ENCODE measurements around the gene APLP2. TPM values are rescaled to one million over a fixed set of nuclear protein-coding genes. Genes with fewer than 3 reads are reported as not detected.

APLP2 gene
- total and polyA plus RNA-seq, 4 experiments from 2014 or later, result 33.0 to 65.3 (median 50.3) TPM

- no peaks in the 10 kb centered on the region for H3K9me3 ChIP-seq (ENCODE audit: control insufficient read depth in 1 of 2, low read length in 2 of 2)
- Mint-ChIP-seq H3K4me3 (no peak overlapping the region), H3K9me3 (no peaks in the 10 kb centered on the region), H3K36me3 (peaks cover 0 to 11% of the 10 kb centered on the region in 2 donors), H3K27me3 (peaks cover 1 to 2% of the 10 kb centered on the region in 2 donors), H3K4me1 (peaks cover 10 to 29% (median 13%) of the 10 kb centered on the region in 4 donors), H3K27ac (no peak overlapping the region)
- no peaks in the 10 kb centered on the region for H3K36me3 ChIP-seq (ENCODE audit: insufficient read depth, low read length)
- no peak overlapping the region for H3K27ac ChIP-seq (ENCODE audit: low read depth, low read length)
- CTCF ChIA-PET (ENCODE audit: partially characterized antibody), result interaction anchor here (0.9 kb wide), 1 partner anchor 64 kb away, joined by 3 read pairs; no protein-coding TSS in a partner anchor
- H3K4me3 ChIP-seq (ENCODE audit: low read length in 2 of 2), result no peak overlapping the region
- intact Hi-C loops (cut with micrococcal nuclease), result no loop called here
- POLR2A ChIA-PET (ENCODE audit: partially characterized antibody), result interaction anchor here (2.8 kb wide), 1 partner anchor 63 kb away, joined by 19 read pairs; the partner anchor contains the start of gene PRDM10
- DNase-seq, result no peak
- H3K4me1 ChIP-seq (ENCODE audit: insufficient read depth, low read length), result peaks cover 12% of the 10 kb centered on the region
- no peaks in the 10 kb centered on the region for H3K27me3 ChIP-seq (ENCODE audit: insufficient read depth, low read length)
Observed at GRCh38 chr11:130066338-130066737, 3.4 kb upstream of the APLP2 start.

GRCh38 chr11:130068546-130068985 is 1.1 kb upstream of the APLP2 start:
- H3K27ac Mint-ChIP-seq, result peak overlapping the region; percentile 94 to 97 (median 97)
- H3K9me3 ChIP-seq (ENCODE audit: control insufficient read depth in 1 of 2, low read length in 2 of 2), result no peaks in the 10 kb centered on the region
- peak overlapping the region; percentile 74 for H3K27ac ChIP-seq (ENCODE audit: low read depth, low read length)
- no peaks in the 10 kb centered on the region for H3K27me3 Mint-ChIP-seq
- H3K9me3 Mint-ChIP-seq, result no peaks in the 10 kb centered on the region
- H3K4me3 Mint-ChIP-seq, result peak overlapping the region; percentile 93 to 98 (median 96)
- DNase-seq, result no peak
- peak overlapping the region; percentile 65 to 89 for H3K4me3 ChIP-seq (ENCODE audit: low read length in 2 of 2)
- H3K27me3 ChIP-seq (ENCODE audit: insufficient read depth, low read length), result no peaks in the 10 kb centered on the region
- no peaks in the 10 kb centered on the region for H3K36me3 ChIP-seq (ENCODE audit: insufficient read depth, low read length)
- H3K36me3 Mint-ChIP-seq, result peaks cover 0 to 11% of the 10 kb centered on the region in 2 donors
- ChIA-PET CTCF (ENCODE audit: partially characterized antibody) (no interaction called here), POLR2A (ENCODE audit: partially characterized antibody) (interaction anchor here (1.6 to 2.8 kb wide), 2 partner anchors 65 to 255 kb away, joined by 4 to 19 read pairs; partner anchors contain the start of gene PRDM10)
- H3K4me1 Mint-ChIP-seq, result peaks cover 14 to 33% (median 20%) of the 10 kb centered on the region in 4 donors
- H3K4me1 ChIP-seq (ENCODE audit: insufficient read depth, low read length), result peaks cover 17% of the 10 kb centered on the region
- intact Hi-C loops (cut with micrococcal nuclease), result loop anchor here (2.0 kb wide), 1 partner anchor 64 kb away; no protein-coding TSS in a partner anchor

- intact Hi-C loops (cut with micrococcal nuclease), result loop anchor here (1.0 to 2.0 kb wide), 6 partner anchors 64 to 255 kb away; partner anchors contain the start of gene NFRKB
- Mint-ChIP-seq H3K4me3 (peak overlapping the region; percentile 93 to 98 (median 96)), H3K36me3 (peaks cover 0 to 11% of the 10 kb centered on the region in 2 donors), H3K4me1 (peaks cover 16 to 33% (median 20%) of the 10 kb centered on the region in 4 donors), H3K27ac (peak overlapping the region; percentile 94 to 97 (median 97)), H3K9me3 (no peaks in the 10 kb centered on the region), H3K27me3 (no peaks in the 10 kb centered on the region)
- no peaks in the 10 kb centered on the region for H3K36me3 ChIP-seq (ENCODE audit: insufficient read depth, low read length)
- H3K9me3 ChIP-seq (ENCODE audit: control insufficient read depth in 1 of 2, low read length in 2 of 2), result no peaks in the 10 kb centered on the region
- peak overlapping the region; percentile 65 to 89 for H3K4me3 ChIP-seq (ENCODE audit: low read length in 2 of 2)
- CTCF ChIA-PET (ENCODE audit: partially characterized antibody), result interaction anchor here (2.9 kb wide), 1 partner anchor 65 kb away, joined by 19 read pairs; the partner anchor contains the start of gene PRDM10
- H3K27ac ChIP-seq (ENCODE audit: low read depth, low read length), result peak overlapping the region; percentile 74
- H3K27me3 ChIP-seq (ENCODE audit: insufficient read depth, low read length), result no peaks in the 10 kb centered on the region
- peaks cover 17% of the 10 kb centered on the region for H3K4me1 ChIP-seq (ENCODE audit: insufficient read depth, low read length)
- peak in 4 of 5 donors; percentile 59 to 78 (median 65) for DNase-seq
- POLR2A ChIA-PET (ENCODE audit: partially characterized antibody), result interaction anchor here (4.6 kb wide), 1 partner anchor 66 kb away, joined by 112 read pairs; the partner anchor contains the start of gene PRDM10
Observed at GRCh38 chr11:130068986-130069658, 572 bp upstream of the APLP2 start.

- no peaks in the 10 kb centered on the region for H3K9me3 Mint-ChIP-seq
- peaks cover 16 to 33% (median 20%) of the 10 kb centered on the region in 4 donors for H3K4me1 Mint-ChIP-seq
- no peaks in the 10 kb centered on the region for H3K27me3 ChIP-seq (ENCODE audit: insufficient read depth, low read length)
- intact Hi-C loops (cut with micrococcal nuclease), result no loop called here
- peak overlapping the region; percentile 92 to 99 (median 96) for H3K4me3 Mint-ChIP-seq
- POLR2A ChIA-PET (ENCODE audit: partially characterized antibody), result interaction anchor here (1.0 to 4.6 kb wide), 4 partner anchors 10 to 256 kb away, joined by 3 to 112 read pairs (median 4); partner anchors contain the start of gene PRDM10
- DNase-seq, result peak; percentile 37 to 56 (median 47)
- no peaks in the 10 kb centered on the region for H3K27me3 Mint-ChIP-seq
- H3K27ac ChIP-seq (ENCODE audit: low read depth, low read length), result peak overlapping the region; percentile 74
- no peaks in the 10 kb centered on the region for H3K9me3 ChIP-seq (ENCODE audit: control insufficient read depth in 1 of 2, low read length in 2 of 2)
- no peaks in the 10 kb centered on the region for H3K36me3 ChIP-seq (ENCODE audit: insufficient read depth, low read length)
- peak overlapping the region in 1 of 2 donors; percentile 89 for H3K4me3 ChIP-seq (ENCODE audit: low read length in 2 of 2)
- peak overlapping the region in 6 of 7 donors; percentile 81 to 94 (median 86) for H3K27ac Mint-ChIP-seq
- peaks cover 17% of the 10 kb centered on the region for H3K4me1 ChIP-seq (ENCODE audit: insufficient read depth, low read length)
- H3K36me3 Mint-ChIP-seq, result peaks cover 0 to 11% of the 10 kb centered on the region in 2 donors
- CTCF ChIA-PET (ENCODE audit: partially characterized antibody), result interaction anchor here (1.1 to 2.9 kb wide), 9 partner anchors 62 to 284 kb away, joined by 3 to 19 read pairs (median 5); partner anchors contain the start of gene PRDM10
Observed at GRCh38 chr11:130070109-130070845, 583 bp downstream of the APLP2 start.

- no peak for DNase-seq
- H3K27me3 Mint-ChIP-seq, result no peaks in the 10 kb centered on the region
- Histone ChIP-seq H3K36me3 (ENCODE audit: insufficient read depth, low read length) (no peaks in the 10 kb centered on the region), H3K4me1 (ENCODE audit: insufficient read depth, low read length) (peaks cover 17% of the 10 kb centered on the region), H3K27me3 (ENCODE audit: insufficient read depth, low read length) (no peaks in the 10 kb centered on the region), H3K27ac (ENCODE audit: low read depth, low read length) (peak overlapping the region; percentile 74), H3K9me3 (ENCODE audit: control insufficient read depth in 1 of 2, low read length in 2 of 2) (no peaks in the 10 kb centered on the region), H3K4me3 (ENCODE audit: low read length in 2 of 2) (peak overlapping the region in 1 of 2 donors; percentile 89)
- H3K27ac Mint-ChIP-seq, result peak overlapping the region; percentile 19 to 91 (median 86)
- CTCF ChIA-PET (ENCODE audit: partially characterized antibody), result interaction anchor here (0.7 to 2.9 kb wide), 10 partner anchors 61 to 285 kb away, joined by 3 to 19 read pairs (median 4); partner anchors contain the start of gene PRDM10
- H3K4me1 Mint-ChIP-seq, result peaks cover 18 to 38% (median 20%) of the 10 kb centered on the region in 4 donors
- peaks cover 0 to 11% of the 10 kb centered on the region in 2 donors for H3K36me3 Mint-ChIP-seq
- peak overlapping the region; percentile 86 to 91 (median 90) for H3K4me3 Mint-ChIP-seq
- H3K9me3 Mint-ChIP-seq, result no peaks in the 10 kb centered on the region
- POLR2A ChIA-PET (ENCODE audit: partially characterized antibody), result interaction anchor here (1.0 to 4.6 kb wide), 4 partner anchors 11 to 256 kb away, joined by 3 to 112 read pairs (median 4); partner anchors contain the start of gene PRDM10
- intact Hi-C loops (cut with micrococcal nuclease), result no loop called here
Observed at GRCh38 chr11:130070846-130071200, 1.1 kb downstream of the APLP2 start.

GRCh38 chr11:130071211-130071712 is 1.6 kb downstream of the APLP2 start:
- Mint-ChIP-seq H3K27ac (peak overlapping the region in 6 of 7 donors; percentile 38 to 91 (median 86)), H3K36me3 (peaks cover 0 to 11% of the 10 kb centered on the region in 2 donors), H3K9me3 (no peaks in the 10 kb centered on the region), H3K4me3 (peak overlapping the region; percentile 86 to 91 (median 90)), H3K4me1 (peaks cover 18 to 42% (median 20%) of the 10 kb centered on the region in 4 donors), H3K27me3 (no peaks in the 10 kb centered on the region)
- CTCF ChIA-PET (ENCODE audit: partially characterized antibody), result interaction anchor here (0.6 to 2.9 kb wide), 11 partner anchors 42 to 285 kb away, joined by 3 to 19 read pairs (median 4); partner anchors contain the start of gene PRDM10
- H3K27ac ChIP-seq (ENCODE audit: low read depth, low read length), result no peak overlapping the region
- intact Hi-C loops (cut with micrococcal nuclease), result no loop called here
- no peaks in the 10 kb centered on the region for H3K27me3 ChIP-seq (ENCODE audit: insufficient read depth, low read length)
- H3K4me1 ChIP-seq (ENCODE audit: insufficient read depth, low read length), result peaks cover 17% of the 10 kb centered on the region
- no peaks in the 10 kb centered on the region for H3K9me3 ChIP-seq (ENCODE audit: control insufficient read depth in 1 of 2, low read length in 2 of 2)
- DNase-seq, result no peak
- no peak overlapping the region for H3K4me3 ChIP-seq (ENCODE audit: low read length in 2 of 2)
- POLR2A ChIA-PET (ENCODE audit: partially characterized antibody), result interaction anchor here (1.3 to 4.6 kb wide), 3 partner anchors 11 to 217 kb away, joined by 4 to 112 read pairs (median 4); partner anchors contain the start of gene PRDM10
- H3K36me3 ChIP-seq (ENCODE audit: insufficient read depth, low read length), result no peaks in the 10 kb centered on the region
